GM21619 (cell line): Measurements from ENCODE around the gene PTCH2.

ENCODE experiments used
- ATAC-seq: cut with Tn5 transposase; IDR thresholded peaks from one replicate; pipeline ENCODE4 v1.9.1; 2021; ENCODE audit not compliant: unreplicated experiment

Gene PTCH2, protein sequence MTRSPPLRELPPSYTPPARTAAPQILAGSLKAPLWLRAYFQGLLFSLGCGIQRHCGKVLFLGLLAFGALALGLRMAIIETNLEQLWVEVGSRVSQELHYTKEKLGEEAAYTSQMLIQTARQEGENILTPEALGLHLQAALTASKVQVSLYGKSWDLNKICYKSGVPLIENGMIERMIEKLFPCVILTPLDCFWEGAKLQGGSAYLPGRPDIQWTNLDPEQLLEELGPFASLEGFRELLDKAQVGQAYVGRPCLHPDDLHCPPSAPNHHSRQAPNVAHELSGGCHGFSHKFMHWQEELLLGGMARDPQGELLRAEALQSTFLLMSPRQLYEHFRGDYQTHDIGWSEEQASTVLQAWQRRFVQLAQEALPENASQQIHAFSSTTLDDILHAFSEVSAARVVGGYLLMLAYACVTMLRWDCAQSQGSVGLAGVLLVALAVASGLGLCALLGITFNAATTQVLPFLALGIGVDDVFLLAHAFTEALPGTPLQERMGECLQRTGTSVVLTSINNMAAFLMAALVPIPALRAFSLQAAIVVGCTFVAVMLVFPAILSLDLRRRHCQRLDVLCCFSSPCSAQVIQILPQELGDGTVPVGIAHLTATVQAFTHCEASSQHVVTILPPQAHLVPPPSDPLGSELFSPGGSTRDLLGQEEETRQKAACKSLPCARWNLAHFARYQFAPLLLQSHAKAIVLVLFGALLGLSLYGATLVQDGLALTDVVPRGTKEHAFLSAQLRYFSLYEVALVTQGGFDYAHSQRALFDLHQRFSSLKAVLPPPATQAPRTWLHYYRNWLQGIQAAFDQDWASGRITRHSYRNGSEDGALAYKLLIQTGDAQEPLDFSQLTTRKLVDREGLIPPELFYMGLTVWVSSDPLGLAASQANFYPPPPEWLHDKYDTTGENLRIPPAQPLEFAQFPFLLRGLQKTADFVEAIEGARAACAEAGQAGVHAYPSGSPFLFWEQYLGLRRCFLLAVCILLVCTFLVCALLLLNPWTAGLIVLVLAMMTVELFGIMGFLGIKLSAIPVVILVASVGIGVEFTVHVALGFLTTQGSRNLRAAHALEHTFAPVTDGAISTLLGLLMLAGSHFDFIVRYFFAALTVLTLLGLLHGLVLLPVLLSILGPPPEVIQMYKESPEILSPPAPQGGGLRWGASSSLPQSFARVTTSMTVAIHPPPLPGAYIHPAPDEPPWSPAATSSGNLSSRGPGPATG

DNA sequence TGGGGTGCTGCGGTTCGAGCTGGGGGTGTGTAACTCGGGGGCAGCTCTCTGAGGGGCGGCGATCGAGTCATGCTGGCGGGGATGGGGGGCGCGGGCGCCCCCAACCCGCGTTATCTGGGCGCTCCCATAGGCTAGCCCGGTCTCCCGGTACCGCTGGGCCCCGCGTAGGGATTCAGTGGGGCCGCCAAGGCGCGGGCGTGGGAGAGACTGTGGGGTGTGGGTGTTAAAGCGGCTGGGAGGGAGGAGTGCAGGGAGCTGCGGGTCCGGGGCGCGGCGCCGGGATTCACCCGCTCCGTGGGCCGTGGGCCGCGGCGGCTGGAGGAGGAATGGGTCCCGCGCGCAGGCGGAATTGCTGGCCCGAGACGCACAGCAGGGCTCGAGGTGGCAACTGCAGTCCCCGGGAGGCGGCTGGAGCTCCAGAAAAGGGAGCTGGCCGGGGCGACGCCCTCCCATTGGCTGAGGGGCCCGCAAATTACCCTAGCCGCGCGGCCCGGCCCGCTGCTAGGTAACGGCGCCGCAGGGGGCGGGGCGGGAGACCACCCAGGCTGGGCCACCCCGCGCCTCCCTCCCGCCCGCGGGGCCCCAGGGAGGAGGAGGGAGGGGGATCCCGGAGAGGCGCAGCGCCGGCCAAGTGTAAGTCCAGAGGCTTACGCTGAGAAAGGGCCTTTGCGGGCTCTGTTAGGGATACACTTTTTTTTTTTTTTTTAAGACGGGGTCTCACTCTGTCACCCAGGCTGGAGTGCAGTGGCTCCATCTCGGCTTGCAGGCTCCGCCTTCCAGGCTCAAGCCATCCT lies at the start of gene PTCH2:
Gene PTCH2 (minus strand): TSS at position 392 of the 794 bp plus-strand sequence. CDS start 321 bp downstream, at position 71.
- ATAC-seq: no peak

DNA sequence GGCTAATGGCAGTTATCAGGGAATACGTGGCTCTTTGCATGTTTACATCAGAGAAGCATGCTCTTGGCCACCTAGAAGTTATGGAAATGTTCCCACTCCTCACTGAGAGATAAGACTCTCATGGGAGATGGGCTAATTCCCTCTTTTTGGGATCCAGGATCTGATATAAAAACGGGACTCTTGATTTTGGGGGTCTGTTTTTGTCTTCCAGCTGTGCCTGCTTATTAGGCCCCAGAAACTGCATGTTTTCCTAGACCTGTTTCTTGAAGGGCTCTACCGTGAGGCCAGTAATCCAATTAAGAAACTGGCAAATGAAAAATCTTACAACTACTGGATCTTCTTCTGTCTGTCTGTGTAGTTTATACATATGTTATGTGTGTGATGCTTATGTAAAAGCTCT lies 47.0 kb upstream of the PTCH2 start:
- no peak for ATAC-seq

DNA sequence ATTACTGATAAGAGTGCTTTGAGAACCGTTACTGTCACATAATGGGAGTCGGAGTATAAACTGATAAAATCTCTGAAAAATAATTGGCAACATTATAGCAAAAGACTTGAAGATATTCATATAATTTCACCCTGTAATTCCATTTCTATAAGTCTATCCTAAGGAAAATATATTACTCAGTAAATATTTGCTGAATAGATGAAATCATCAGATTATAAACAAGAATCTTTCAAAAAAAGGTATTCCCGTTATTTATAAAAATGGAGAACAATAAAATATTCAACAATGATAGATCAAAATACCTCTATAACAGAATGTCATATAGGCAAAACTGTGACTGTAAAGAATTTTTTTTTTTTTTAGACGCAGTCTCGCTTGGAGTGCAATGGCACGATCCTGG lies 42.4 kb upstream of the PTCH2 start:
- no peak for ATAC-seq

DNA sequence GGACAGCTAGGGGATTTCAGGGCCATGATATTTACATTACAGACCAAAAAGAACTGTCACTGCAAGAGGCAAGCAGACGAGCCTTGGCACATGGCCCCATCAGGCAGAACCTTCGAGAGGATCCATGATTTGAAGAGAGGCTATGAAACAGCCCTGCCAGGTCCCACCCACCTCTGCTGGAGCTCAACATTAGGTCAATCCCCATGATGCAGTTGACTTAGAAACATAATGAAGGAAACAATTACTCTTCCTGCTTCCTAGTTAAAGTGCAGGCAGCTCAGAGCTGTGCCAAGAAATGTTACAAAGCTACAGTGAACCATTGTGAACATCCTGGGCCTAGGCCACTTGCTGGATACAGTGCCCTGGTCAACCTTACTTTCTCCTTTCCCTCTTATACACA lies 41.7 kb upstream of the PTCH2 start:
- ATAC-seq: no peak

DNA sequence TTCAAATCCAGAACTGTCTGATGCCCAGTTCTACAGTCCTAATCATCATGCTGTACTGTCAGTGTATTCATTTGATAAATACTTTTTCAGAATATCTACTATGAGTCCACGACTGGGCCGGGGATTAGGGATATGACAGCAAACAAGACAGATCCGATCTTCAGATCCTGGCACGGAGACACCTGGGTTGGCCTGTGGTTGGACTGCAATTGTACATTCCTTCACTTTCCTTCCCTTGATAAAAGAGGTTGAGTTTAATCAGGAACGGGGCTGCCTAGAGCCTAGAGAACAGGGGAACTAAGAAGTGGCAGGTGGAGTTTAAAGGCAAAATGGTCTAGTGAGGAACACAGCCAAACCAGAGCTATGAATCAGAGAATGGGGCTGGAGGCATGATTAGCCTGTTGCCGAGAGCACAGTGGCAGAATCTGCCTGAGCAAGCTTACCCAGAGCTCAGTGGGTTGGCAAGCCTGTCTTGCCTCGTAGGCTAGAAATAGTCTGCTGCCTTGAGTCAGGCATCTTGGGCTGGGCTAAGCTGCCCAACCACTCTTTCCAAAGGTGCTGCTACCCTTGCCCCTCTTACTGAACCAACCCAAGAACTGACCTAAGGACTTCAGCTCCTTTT lies 38.1 kb upstream of the PTCH2 start:
- no peak for ATAC-seq

DNA sequence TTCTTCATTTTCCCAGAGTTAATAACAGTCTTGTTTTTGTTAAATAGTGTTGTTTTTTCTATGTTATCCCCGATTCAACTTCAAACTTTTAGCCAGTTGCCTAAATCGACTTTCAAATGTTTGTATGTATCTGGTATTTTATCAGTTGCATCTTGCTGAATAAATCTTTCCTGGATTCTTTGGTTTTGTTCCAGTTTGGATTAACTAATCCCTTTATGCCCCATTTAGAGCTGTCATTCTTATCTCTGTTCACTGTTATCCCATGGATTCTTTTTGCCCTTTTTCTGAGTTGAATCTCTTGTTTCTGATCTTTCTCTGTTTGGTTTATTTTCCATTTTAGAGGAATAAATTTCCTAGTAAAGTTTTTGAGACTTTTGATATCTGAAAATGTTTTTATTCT lies 31.1 kb upstream of the PTCH2 start:
- ATAC-seq: no peak

DNA sequence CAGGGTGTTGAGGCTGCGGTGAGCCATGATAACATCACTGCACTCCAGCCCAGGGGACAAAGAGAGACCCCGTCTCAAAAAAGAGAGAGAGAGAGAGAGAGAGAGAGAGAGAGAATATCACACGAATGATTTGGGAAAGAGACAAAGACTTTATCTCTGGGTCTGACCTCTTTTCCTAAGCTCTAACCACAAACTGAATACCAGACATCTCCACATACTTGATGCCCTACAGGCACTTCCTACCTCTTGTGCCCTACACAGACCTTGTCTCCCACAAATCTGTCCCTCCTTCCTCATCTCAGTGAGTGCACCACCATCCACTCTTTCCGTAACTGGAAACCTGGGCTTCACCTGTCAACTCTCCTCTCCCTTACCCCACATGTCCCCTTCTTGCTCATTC lies 27.0 kb upstream of the PTCH2 start:
- ATAC-seq: no peak

DNA sequence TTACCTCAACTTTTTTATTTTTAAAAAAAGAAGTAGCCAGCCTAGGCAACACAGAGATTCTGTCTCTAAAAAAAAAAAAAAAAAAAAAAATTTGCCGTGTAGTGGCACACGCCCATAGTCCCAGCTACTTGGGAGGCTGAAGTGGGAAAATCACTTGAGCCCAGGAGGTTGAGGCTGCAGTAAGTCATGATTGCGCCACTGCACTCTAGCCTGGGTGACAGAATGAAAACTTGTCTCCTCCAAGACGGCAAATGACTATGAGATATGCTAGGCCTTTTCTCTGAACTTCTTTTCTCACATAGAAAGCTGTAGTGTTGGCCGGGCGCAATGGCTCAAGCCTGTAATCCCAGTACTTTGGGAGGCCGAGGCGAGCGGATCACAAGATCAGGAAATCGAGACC lies 24.7 kb upstream of the PTCH2 start:
- ATAC-seq: no peak

DNA sequence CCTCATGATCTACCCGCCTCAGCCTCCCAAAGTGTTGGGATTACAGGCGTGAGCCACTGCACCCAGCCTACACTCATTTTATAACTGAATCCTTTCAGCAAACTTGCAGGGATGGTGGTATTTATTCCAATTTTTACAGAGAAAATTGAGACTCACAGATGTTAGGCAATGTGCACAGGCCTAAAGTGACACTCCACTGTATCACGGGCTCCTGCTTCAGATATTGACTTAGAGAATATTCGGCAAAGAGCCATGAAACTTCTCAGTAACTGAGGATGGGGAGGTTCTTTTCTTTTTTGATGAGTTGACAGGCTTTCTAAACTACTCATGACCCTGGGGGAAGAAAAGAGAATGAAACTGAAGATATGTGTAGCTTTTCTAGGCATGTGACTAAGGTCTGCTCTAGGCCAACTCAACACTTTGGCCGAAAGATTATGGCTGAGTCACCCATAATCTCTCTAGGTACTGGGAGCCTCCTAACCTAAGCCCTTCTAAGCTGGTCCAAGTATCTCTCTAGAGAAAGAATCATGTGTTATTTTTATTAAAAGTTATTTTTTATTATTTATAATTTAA lies 19.9 kb upstream of the PTCH2 start:
- ATAC-seq: no peak

DNA sequence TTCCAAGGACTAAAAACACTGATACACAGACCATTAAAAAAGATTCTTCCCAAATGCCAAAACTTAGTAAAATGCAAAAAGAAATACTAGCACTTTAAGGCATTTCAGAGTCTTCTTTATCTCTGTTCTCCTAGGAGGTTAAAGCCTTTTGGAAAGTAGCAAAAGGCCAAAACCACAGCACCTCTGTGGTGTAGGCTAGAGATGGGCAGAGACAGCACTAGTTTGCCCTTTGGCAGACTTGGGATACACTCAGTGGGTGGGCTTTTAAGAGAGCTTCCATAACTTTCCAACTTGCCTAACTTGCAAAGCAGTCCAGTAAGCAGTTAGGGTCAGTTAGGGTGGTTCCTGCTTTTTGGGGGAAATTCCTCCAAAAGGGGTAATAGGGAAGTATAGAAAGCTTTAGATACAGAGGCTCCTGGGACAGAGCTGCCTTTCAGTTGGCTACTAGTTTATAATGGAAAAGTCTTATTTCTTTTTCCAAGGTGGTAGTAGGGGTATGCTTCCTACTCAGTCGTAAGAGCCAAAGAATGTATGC lies 17.9 kb upstream of the PTCH2 start:
- ATAC-seq: no peak

DNA sequence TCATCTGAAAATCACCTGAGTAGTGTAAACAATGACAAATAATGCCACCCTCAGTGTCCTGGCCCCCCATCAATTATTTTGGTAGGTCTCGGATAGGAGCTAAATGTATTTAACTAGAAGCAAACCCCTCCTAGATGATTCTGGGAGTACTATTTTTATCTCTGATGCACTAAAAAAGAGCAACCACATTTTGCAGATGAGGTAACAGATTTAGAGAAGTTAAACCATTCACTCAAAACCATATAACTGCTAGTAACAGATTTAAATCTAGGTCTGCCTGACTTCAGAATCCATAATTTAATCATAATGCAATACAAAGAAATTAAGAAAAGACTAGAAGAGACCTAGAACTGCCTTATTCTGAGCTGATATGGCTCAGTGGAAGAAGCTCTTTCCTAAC lies 17.3 kb upstream of the PTCH2 start:
- no peak for ATAC-seq

DNA sequence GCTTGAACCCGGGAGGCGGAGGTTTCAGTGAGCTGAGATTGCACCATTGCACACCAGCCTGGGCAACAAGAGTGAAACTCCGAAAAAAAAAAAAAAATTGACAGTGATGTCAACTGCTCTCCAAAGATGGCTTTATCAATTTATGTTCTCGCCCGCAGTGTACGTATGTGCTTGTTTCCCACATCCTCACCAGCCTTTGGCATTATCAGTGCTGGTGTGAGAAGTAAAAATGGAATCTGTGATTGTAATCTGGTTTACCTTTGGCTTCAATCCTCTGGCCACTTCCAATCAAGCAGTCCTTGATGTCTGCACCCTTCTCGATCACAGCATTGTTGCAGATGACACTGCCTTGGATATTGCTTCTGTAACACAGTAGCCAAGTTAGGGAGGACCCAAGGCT lies 14.4 kb upstream of the PTCH2 start:
- no peak for ATAC-seq

DNA sequence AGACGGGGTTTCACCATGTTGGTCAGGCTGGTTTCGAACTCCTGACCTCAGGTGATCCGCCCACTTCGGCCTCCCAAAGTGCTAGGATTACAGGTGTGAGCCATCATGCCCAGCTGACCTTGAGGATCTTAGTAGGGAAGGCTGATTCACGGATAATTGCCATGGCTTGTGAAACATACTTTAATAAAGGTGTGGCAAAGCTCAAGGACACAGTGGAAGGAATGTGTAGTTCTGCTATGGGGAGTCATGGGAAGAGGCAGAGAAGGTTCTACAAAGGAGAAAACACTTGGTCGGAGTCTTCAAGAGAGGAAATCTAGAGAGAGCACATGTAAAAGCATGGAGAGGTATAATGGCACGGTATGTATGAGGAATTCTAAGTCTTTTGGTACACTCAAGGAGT lies 12.7 kb upstream of the PTCH2 start:
- ATAC-seq: no peak

DNA sequence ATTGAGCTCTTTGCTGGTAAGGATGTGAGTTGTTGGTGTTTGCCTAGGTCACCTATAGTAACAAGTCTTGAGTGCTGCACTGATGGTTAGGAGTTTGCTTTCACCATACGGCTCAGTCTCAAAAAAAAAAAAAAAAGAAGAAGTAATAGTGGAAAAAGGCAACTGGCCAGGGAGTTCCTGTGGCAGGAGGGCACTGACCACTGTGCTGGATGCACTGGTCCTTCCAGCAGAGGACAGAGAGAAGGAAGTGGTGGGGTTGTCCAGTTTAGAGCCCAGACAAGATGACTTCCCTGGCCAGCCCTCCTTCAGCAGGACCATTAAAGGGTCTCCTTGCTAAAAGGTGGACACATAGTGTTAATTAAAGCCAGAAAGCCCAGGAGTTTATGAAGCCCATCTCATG lies 11.9 kb upstream of the PTCH2 start:
- no peak for ATAC-seq

DNA sequence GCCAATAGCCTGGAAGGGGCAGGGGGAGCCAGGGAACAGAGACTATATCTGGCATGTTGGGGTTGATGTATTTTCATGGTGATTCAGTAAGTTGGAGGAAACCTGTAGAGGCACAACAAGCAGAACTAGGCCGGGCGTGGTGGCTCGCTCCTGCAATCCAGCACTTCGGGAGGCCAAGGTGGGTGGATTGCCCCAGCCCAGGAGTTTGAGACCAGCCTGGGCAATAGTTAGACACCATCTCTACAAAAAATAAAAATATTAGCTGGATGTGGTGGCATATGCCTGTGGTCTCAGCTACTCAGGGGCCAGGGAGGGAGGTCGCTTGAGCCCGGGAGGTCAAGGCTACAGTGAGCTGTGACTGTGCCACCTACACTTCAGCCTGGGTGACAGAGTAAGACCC lies 10.1 kb upstream of the PTCH2 start:
- no peak for ATAC-seq

DNA sequence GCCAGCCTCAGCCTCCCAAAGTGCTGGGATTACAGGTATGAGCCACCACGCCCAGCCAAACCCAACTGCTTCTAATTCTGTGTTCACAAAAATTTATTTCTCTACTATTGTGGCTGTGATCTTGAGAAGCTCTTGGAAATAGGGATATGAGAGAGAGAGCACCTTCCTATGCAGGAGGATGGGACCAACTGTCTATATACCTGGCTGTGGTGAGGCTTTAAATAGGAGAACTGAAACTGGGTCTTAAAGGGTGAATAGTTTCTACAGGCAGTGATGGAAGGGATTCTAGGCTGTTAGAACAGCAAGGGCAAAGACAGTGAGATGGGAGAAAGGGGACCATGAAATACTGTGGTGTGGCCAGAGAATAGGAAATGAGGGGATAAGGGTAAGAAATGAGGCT lies 8.3 kb upstream of the PTCH2 start:
- no peak for ATAC-seq

DNA sequence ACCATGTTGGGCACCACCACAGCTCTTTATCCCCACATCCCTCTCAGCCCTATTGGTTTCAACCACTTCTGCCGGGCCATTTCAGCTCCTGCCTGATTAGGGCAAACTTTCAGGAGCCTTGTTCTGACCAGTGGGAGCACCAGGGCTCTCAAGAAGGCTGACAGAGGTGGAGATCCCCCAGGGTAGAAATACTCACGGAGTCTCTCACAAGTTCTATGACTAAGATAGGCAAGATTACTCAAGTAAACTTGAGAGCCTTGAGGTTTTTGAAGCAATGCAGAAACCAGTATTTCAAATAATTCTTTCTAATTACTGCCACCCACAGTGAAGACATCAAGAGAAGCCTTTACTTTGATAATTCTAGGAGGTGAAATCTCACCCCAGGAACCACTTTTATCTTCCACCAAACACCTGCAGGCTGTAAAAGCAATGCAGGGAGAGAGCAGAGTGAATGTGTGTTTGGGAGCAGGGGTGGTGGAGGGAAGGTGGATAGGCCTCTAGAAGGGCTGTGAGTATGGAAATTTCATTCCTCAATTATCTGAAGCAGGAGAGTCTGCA lies 6.6 kb upstream of the PTCH2 start:
- ATAC-seq: no peak

DNA sequence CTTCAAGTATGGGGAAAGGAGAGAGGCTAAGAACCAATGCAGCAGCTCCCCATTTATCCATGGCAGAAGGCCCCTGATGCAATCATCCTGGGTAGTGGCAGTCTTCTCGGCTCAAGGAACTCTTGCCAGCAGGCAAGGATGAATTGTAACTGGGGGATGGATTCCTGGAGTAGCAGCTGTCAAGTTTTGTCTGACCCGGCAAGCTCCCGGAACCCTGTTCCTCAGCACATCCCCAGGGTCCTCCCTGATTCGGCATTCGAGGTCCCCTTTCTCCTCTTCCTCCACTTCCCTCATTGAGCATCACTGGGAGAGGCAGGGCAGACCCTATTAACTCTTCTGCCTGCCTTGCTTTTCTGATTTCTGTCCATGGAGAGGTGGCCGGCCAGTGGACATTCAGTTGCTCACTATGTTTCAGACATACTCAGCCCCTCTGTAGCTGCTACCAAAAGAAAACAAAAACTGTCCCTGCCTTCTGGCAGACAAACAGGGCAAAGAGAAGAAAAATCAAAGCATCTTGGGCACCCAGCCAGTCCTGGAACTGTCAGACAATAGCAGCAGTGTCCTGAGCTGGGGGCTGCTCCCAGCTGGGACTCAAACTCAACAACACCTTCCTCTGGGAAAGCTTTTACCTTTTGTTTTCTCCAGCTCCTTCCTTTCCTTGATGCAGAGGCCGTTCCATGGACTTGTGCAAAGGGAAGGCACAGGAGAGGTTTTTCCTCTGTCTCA lies 5.6 kb upstream of the PTCH2 start:
- ATAC-seq: no peak

DNA sequence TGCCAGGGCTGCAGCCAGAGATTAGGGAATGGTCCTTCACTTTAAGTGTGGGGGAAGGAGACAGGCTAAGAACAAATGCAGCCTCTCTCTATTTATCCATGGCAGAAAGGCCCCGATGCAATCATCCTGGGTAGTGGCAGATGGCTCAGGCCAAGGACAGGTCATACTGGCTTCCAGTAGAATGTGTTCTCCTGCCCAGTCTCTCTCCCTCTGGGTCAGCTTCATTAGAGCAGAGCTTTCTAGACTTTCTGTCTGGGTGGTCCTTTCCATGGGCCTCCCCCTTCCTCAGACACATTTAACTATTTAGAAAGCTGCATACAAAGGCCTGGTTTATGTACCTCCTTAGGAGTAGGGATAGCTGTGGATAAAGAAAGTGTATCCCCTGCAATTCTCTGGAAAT lies 4.8 kb upstream of the PTCH2 start:
- no peak for ATAC-seq
